HepG2 (cell line): ENCODE data around the gene CIBAR2. TPM values are rescaled to one million over a fixed set of nuclear protein-coding genes. Genes with fewer than 3 reads are reported as not detected.
A peak's percentile ranks its signal among the peaks of the same experiment; 100 is the strongest.

ENCODE experiments used
- DMTF1 ChIP-seq: sonication (generic); formaldehyde crosslinking; IDR thresholded peaks from 2 replicates; pipeline ENCODE4 v1.4.0; 2020; ENCODE audit warnings: mild to moderate bottlenecking, missing genetic modification reagents
- FOXP4 ChIP-seq: sonication (generic); formaldehyde crosslinking; IDR thresholded peaks from 2 replicates; pipeline ENCODE4 v1.4.0; 2020; ENCODE audit warnings: missing genetic modification reagents
- LBX2 ChIP-seq: sonication (generic); formaldehyde crosslinking; IDR thresholded peaks from 2 replicates; pipeline ENCODE4 v1.5.0; 2020; ENCODE audit warnings: missing genetic modification reagents, mild to moderate bottlenecking, borderline replicate concordance
- MEF2D ChIP-seq: sonication (generic); formaldehyde crosslinking; IDR thresholded peaks from 2 replicates; pipeline ENCODE4 v1.5.1; 2020; ENCODE audit warnings: mild to moderate bottlenecking, missing genetic modification reagents
- NFIC ChIP-seq: IDR thresholded peaks from 2 replicates; pipeline ENCODE4 v1.6.1; 2012; ENCODE audit warnings: mild to moderate bottlenecking, low read length, inconsistent platforms
- NR2F2 ChIP-seq: IDR thresholded peaks from 2 replicates; pipeline ENCODE4 v1.6.1; 2012; ENCODE audit warnings: low read depth, inconsistent platforms, borderline replicate concordance
- PTBP1 ChIP-seq: fragments of 200-400 bp; formaldehyde crosslinking; IDR thresholded peaks from 2 replicates; pipeline ENCODE4 v1.6.1; 2018; ENCODE audit warnings: low read length, low read depth; ENCODE audit not compliant: poor library complexity, severe bottlenecking
- RNF2 ChIP-seq: fragments of 450-650 bp; conservative IDR thresholded peaks from 2 replicates; pipeline ENCODE4 v1.6.1; 2016; ENCODE audit warnings: low read depth
- ZHX2 ChIP-seq, 2 experiments: sonication (generic) in 1 of 2; formaldehyde crosslinking in 1 of 2; IDR thresholded peaks; 2 replicates each; pipeline versions ENCODE4 v1.6.1 to v1.9.0; 2014 to 2022; ENCODE audit warnings: antibody characterized with exemption in 1 of 2, borderline replicate concordance in 1 of 2, inconsistent platforms in 1 of 2, low read depth in 1 of 2, missing genetic modification reagents in 1 of 2
- ZNF20 ChIP-seq: sonication (generic); formaldehyde crosslinking; IDR thresholded peaks from 2 replicates; pipeline ENCODE4 v1.4.0; 2020; ENCODE audit warnings: mild to moderate bottlenecking, moderate library complexity, missing genetic modification reagents
- ZNF256 ChIP-seq: sonication (generic); formaldehyde crosslinking; conservative IDR thresholded peaks from 2 replicates; pipeline ENCODE4 v1.4.0; 2020; ENCODE audit warnings: missing genetic modification reagents
- ZNF501 ChIP-seq: sonication (generic); formaldehyde crosslinking; IDR thresholded peaks from 2 replicates; pipeline ENCODE4 v1.5.1; 2020; ENCODE audit warnings: mild to moderate bottlenecking, moderate library complexity, missing genetic modification reagents
- ZNF619 ChIP-seq: sonication (generic); formaldehyde crosslinking; IDR thresholded peaks from 2 replicates; pipeline ENCODE4 v1.4.0; 2020; ENCODE audit warnings: mild to moderate bottlenecking, missing genetic modification reagents
- ZNF766 ChIP-seq: sonication (generic); formaldehyde crosslinking; IDR thresholded peaks from 2 replicates; pipeline ENCODE4 v1.5.0; 2020; ENCODE audit warnings: missing genetic modification reagents, borderline replicate concordance
- ZNF775 ChIP-seq: sonication (generic); formaldehyde crosslinking; IDR thresholded peaks from 2 replicates; pipeline ENCODE4 v1.4.0; 2020; ENCODE audit warnings: missing genetic modification reagents, mild to moderate bottlenecking, moderate library complexity, borderline replicate concordance
- polyA plus RNA-seq, 8 experiments: library from polyadenylated mRNA; depleted of rRNA in 3 of 8; stranded (reverse) in 7 of 8; unstranded in 1 of 8; fragments of >200 nt; fragmentation: Illumina TruSeq in 4 of 8; extraction: Trizol in 4 of 8; gene quantifications; 2 replicates each; pipeline versions ENCODE4 v1.2.1 to v1.2.3, GENCODE V29; 2011 to 2016; ENCODE audit warnings: low read depth in 4 of 8, missing spikeins in 1 of 8, mixed read lengths in 1 of 8; ENCODE audit not compliant: insufficient read depth in 1 of 8
- total RNA-seq, 5 experiments: library from RNA; depleted of rRNA; stranded (reverse); fragments of >200 nt; fragmentation: Illumina TruSeq; extraction: Trizol; gene quantifications; 2 replicates each; pipeline ENCODE4 v1.2.3, GENCODE V29; 2016; ENCODE audit warnings: low read depth in 1 of 5
- TF ChIP-seq, protein P1 (sequence below): IDR thresholded peaks from 2 replicates; pipeline ENCODE4 v1.6.1; 2016

The CIBAR2 gene
- total and polyA plus RNA-seq, 2 of the 13 experiments (the other 11 are each of a cell fraction or from before 2014, with no cell fraction given), result not detected

DNA sequence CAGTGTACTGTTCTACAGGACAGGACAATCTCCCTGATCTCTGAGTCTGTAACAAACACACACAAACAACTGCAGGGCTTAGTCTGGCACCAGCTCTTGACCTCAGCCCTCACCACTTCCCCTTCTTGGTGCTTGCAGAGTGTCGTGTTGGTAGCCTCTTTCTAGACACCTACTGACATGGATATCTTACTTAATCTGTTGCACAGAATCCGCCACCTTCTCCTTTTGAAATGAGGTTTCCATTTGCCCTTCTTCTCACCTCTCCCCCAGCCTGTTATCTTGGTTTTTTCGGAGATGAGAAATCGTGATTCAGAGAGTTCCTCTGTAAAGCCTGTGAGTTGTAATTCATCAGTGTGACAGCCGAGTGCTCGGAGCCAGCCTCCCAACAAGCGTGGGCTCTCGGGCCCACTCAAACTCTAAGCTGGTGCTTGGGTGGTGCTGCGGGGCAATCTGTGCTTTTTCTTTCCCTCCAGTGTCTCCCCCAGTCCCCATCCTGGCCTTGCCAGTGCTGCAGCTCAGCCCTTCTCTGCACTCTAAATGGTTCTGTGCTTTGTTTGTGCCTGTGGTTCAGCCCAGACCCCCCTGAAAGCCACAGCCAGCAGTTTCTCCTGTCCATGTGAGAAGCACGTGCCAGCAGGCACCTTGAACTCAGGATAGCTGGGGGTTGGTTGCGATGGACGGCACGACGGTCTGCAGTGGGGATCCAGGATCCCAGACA is 56.6 kb downstream of the CIBAR2 start (continued):
- TF ChIP-seq PTBP1, result no peak
- TF ChIP-seq NFIC, result no peak
- no peak for TF ChIP-seq ZNF619 (CRISPR knock-in tag)
- peak; percentile 49; the same call in 1 of the 2 replicates for TF ChIP-seq RNF2
- peak; percentile 81; the same call in 1 of the 2 replicates for TF ChIP-seq MEF2D (CRISPR knock-in tag)
- no peak for TF ChIP-seq ZHX2 (IDR thresholded peaks at IDR 0.05; ENCODE audit: low read depth)
- TF ChIP-seq ZHX2 (CRISPR knock-in tag; IDR thresholded peaks at IDR 0.05; ENCODE audit: borderline replicate concordance), result no peak
- no peak for TF ChIP-seq ZNF775 (CRISPR knock-in tag)
- TF ChIP-seq DMTF1 (CRISPR knock-in tag), result peak; percentile 82; the same call in 1 of the 2 replicates
- no peak for TF ChIP-seq ZNF20 (CRISPR knock-in tag)
- 0 out of 2 replicates have a peak, but pooled peaks have one; percentile 78 for TF ChIP-seq ZNF766 (CRISPR knock-in tag)
- no peak for TF ChIP-seq LBX2 (CRISPR knock-in tag)
- TF ChIP-seq ZNF501, result peak; percentile 77
- TF ChIP-seq FOXP4, result no peak
- TF ChIP-seq NR2F2, result no peak
- TF ChIP-seq, protein P1, sequence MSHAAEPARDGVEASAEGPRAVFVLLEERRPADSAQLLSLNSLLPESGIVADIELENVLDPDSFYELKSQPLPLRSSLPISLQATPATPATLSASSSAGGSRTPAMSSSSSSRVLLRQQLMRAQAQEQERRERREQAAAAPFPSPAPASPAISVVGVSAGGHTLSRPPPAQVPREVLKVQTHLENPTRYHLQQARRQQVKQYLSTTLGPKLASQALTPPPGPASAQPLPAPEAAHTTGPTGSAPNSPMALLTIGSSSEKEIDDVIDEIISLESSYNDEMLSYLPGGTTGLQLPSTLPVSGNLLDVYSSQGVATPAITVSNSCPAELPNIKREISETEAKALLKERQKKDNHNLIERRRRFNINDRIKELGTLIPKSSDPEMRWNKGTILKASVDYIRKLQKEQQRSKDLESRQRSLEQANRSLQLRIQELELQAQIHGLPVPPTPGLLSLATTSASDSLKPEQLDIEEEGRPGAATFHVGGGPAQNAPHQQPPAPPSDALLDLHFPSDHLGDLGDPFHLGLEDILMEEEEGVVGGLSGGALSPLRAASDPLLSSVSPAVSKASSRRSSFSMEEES (CRISPR knock-in tag), result peak; percentile 29; the same call in 1 of the 2 replicates
- peak; percentile 64; the same call in 1 of the 2 replicates for TF ChIP-seq ZNF256 (CRISPR knock-in tag)
